GM23338 (cell line): Measurements from ENCODE around the gene TMEM121.

ENCODE experiments used
- CREB1 ChIP-seq: fragments of 250-450 bp; sonication (Bioruptor Pico); IDR thresholded peaks from 2 replicates; pipeline ENCODE4 v1.5.0; 2020; ENCODE audit warnings: low read depth, mild to moderate bottlenecking, moderate library complexity
- CTCF ChIP-seq, 2 experiments: fragments of 200-600 bp in 1 of 2; sonication (generic) in 1 of 2; conservative IDR thresholded peaks; 2 replicates each; pipeline versions ENCODE4 v1.5.1 to v1.6.1; 2016 to 2017; ENCODE audit warnings: antibody characterized with exemption in 2 of 2, low read depth in 2 of 2, mild to moderate bottlenecking in 2 of 2, moderate library complexity in 1 of 2
- EZH2 ChIP-seq: fragments of 200-600 bp; sonication (generic); IDR thresholded peaks from one replicate; pipeline ENCODE4 v1.8.0; 2017; ENCODE audit warnings: antibody characterized with exemption, mild to moderate bottlenecking, low read depth; ENCODE audit not compliant: unreplicated experiment
- EZH2phosphoT487 ChIP-seq: fragments of 200-600 bp; sonication (generic); IDR thresholded peaks from one replicate; pipeline ENCODE4 v1.8.1; 2018; ENCODE audit warnings: antibody characterized with exemption; ENCODE audit not compliant: unreplicated experiment
- JUNB ChIP-seq: IDR thresholded peaks from one replicate; pipeline ENCODE4 v1.6.1; 2016; ENCODE audit warnings: antibody characterized with exemption; ENCODE audit not compliant: unreplicated experiment
- POLR2AphosphoS5 ChIP-seq: IDR thresholded peaks from 2 replicates; pipeline ENCODE4 v1.6.1; 2016; ENCODE audit warnings: antibody characterized with exemption, low read depth
- STAT1 ChIP-seq: IDR thresholded peaks from one replicate; pipeline ENCODE4 v1.6.1; 2016; ENCODE audit warnings: antibody characterized with exemption; ENCODE audit not compliant: unreplicated experiment
- ZNF114 ChIP-seq: fragments of 250-450 bp; sonication (Bioruptor Pico); IDR thresholded peaks from 2 replicates; pipeline ENCODE4 v1.5.0; 2020; ENCODE audit warnings: mild to moderate bottlenecking, moderate library complexity
- TF ChIP-seq, protein P1 (sequence below): IDR thresholded peaks from one replicate; pipeline ENCODE4 v1.6.1; 2018; ENCODE audit warnings: antibody characterized with exemption; ENCODE audit not compliant: unreplicated experiment

DNA sequence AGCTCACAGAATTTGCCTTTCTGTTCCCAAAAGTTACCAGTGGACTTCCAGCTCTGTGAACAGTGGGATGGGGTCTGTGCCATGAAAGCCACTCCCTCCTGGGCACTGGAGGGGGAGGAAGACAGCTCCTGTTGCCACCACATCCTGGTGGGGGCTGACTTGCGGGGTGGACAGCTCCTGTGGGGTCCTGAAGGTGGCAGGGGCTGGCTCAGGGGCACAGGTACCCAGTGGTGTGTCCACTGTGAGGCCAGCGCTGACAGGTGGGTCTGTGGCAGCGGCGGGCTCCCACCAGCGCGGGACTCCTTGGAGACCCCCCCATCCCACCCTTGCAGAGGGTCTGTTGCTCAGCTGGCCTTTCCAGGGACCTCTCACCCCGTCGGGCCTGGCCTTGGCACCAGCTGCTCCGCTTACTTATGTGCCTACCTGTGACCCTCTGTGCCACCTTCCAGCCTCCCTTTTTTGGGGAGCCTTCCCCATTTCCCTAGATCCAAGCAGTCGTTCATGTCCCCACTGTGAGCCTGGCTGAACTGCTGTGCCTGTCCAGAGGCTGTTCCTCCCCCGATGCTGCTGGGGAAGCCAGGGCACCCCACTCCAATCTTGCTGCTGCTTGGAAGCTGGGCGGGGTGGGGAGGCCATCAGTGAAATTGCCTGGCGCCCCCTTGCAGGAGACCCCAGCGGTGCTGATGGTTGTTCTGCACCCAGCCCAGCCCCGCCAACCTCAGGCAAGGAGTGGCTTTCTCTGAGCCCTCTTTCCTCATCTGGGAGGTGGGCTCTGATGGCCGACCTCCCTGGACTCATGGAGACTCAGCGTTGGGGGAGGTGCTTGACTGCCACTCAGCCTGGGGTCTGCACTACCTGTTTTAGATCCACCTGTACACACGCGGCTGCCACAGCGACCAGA is 33.2 kb upstream of the TMEM121 start:
- no peak for TF ChIP-seq CTCF (conservative IDR thresholded peaks at IDR 0.05; ENCODE audit: low read depth in 2 of 2)
- no peak for TF ChIP-seq CREB1 (CRISPR knock-in tag)
- TF ChIP-seq, protein P1, sequence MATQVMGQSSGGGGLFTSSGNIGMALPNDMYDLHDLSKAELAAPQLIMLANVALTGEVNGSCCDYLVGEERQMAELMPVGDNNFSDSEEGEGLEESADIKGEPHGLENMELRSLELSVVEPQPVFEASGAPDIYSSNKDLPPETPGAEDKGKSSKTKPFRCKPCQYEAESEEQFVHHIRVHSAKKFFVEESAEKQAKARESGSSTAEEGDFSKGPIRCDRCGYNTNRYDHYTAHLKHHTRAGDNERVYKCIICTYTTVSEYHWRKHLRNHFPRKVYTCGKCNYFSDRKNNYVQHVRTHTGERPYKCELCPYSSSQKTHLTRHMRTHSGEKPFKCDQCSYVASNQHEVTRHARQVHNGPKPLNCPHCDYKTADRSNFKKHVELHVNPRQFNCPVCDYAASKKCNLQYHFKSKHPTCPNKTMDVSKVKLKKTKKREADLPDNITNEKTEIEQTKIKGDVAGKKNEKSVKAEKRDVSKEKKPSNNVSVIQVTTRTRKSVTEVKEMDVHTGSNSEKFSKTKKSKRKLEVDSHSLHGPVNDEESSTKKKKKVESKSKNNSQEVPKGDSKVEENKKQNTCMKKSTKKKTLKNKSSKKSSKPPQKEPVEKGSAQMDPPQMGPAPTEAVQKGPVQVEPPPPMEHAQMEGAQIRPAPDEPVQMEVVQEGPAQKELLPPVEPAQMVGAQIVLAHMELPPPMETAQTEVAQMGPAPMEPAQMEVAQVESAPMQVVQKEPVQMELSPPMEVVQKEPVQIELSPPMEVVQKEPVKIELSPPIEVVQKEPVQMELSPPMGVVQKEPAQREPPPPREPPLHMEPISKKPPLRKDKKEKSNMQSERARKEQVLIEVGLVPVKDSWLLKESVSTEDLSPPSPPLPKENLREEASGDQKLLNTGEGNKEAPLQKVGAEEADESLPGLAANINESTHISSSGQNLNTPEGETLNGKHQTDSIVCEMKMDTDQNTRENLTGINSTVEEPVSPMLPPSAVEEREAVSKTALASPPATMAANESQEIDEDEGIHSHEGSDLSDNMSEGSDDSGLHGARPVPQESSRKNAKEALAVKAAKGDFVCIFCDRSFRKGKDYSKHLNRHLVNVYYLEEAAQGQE, result no peak
- TF ChIP-seq EZH2phosphoT487, result no peak
- no peak for TF ChIP-seq EZH2
- TF ChIP-seq POLR2AphosphoS5, result no peak
- no peak for TF ChIP-seq ZNF114 (CRISPR knock-in tag)
- TF ChIP-seq JUNB, result no peak
- TF ChIP-seq STAT1, result no peak
